Eye (tissue), 1 donor: ENCODE measurements around the gene BBOX1.

Experiments
- DNase-seq: peaks from one replicate; pipeline ENCODE4 v3.0.0-alpha.2; 2015

Gene BBOX1

GRCh38 chr11:27025957-27026733 is 14.5 kb upstream of the BBOX1 start:
- DNase-seq, result no peak

- DNase-seq, result peak; percentile 50
Observed at GRCh38 chr11:27028561-27028965, 12.1 kb upstream of the BBOX1 start.

GRCh38 chr11:27029966-27030365 is 10.6 kb upstream of the BBOX1 start:
- no peak for DNase-seq

- DNase-seq, result no peak
Observed at GRCh38 chr11:27031754-27032153, 8.9 kb upstream of the BBOX1 start.

- DNase-seq, result no peak
Observed at GRCh38 chr11:27039873-27040272, 742 bp upstream of the BBOX1 start.

GRCh38 chr11:27041141-27041899 is 705 bp downstream of the BBOX1 start:
- peak; percentile 41 for DNase-seq

GRCh38 chr11:27046956-27047355 is 6.3 kb downstream of the BBOX1 start:
- DNase-seq, result no peak

GRCh38 chr11:27052668-27053067 is 12.1 kb downstream of the BBOX1 start:
- no peak for DNase-seq

GRCh38 chr11:27055065-27055682 is 14.6 kb downstream of the BBOX1 start:
- DNase-seq, result peak; percentile 11

- no peak for DNase-seq
Observed at GRCh38 chr11:27057091-27057780, 16.6 kb downstream of the BBOX1 start.

- DNase-seq, result no peak
Observed at GRCh38 chr11:27058456-27058855, 17.8 kb downstream of the BBOX1 start.

- no peak for DNase-seq
Observed at GRCh38 chr11:27059431-27059830, 18.8 kb downstream of the BBOX1 start.

- DNase-seq, result peak; percentile 24
Observed at GRCh38 chr11:27060816-27061460, 20.3 kb downstream of the BBOX1 start.

- DNase-seq, result no peak
Observed at GRCh38 chr11:27061461-27061821, 20.8 kb downstream of the BBOX1 start.

GRCh38 chr11:27064086-27064485 is 23.5 kb downstream of the BBOX1 start:
- no peak for DNase-seq

- DNase-seq, result no peak
Observed at GRCh38 chr11:27075192-27075591, 34.6 kb downstream of the BBOX1 start.

GRCh38 chr11:27075655-27076054 is 35.0 kb downstream of the BBOX1 start:
- DNase-seq, result no peak

- peak; percentile 25 for DNase-seq
Observed at GRCh38 chr11:27076121-27076589, 35.5 kb downstream of the BBOX1 start.

- no peak for DNase-seq
Observed at GRCh38 chr11:27081056-27081455, 40.4 kb downstream of the BBOX1 start.

GRCh38 chr11:27083241-27083640 is 42.6 kb downstream of the BBOX1 start:
- DNase-seq, result no peak

GRCh38 chr11:27083782-27084181 is 43.2 kb downstream of the BBOX1 start:
- no peak for DNase-seq

- peak; percentile 21 for DNase-seq
Observed at GRCh38 chr11:27084518-27084917, 43.9 kb downstream of the BBOX1 start.

GRCh38 chr11:27085111-27085510 is 44.5 kb downstream of the BBOX1 start:
- no peak for DNase-seq
